Midbrain (tissue), 1 donor: ENCODE results near the gene BBS1.
A peak's percentile ranks its signal among the peaks of the same experiment; 100 is the strongest.

Experiments
- DNase-seq: peaks from one replicate; lab custom pipeline; 2025; lab: John Stamatoyannopoulos, UW

BBS1 gene

GRCh38 chr11:66549696-66550095 lies 39.3 kb downstream of the BBS1 start:
- no peak for DNase-seq

GRCh38 chr11:66550887-66551286 lies 40.5 kb downstream of the BBS1 start:
- no peak for DNase-seq

GRCh38 chr11:66554602-66555001 lies 44.2 kb downstream of the BBS1 start:
- no peak for DNase-seq

- no peak for DNase-seq
These were observed 45.0 kb downstream of the BBS1 start for GRCh38 chr11:66555416-66555815.

- no peak for DNase-seq
These were observed 45.7 kb downstream of the BBS1 start for GRCh38 chr11:66556086-66556485.

- no peak for DNase-seq
These were observed 47.4 kb downstream of the BBS1 start for GRCh38 chr11:66557733-66558326.

- no peak for DNase-seq
These were observed 48.9 kb downstream of the BBS1 start for GRCh38 chr11:66559142-66559865.

GRCh38 chr11:66559866-66560676 lies 49.6 kb downstream of the BBS1 start:
- DNase-seq = no peak

- no peak for DNase-seq
These were observed 50.9 kb downstream of the BBS1 start for GRCh38 chr11:66561178-66561974.

GRCh38 chr11:66561975-66562248 lies 51.5 kb downstream of the BBS1 start:
- no peak for DNase-seq

GRCh38 chr11:66562275-66562674 lies 51.8 kb downstream of the BBS1 start:
- DNase-seq = no peak

GRCh38 chr11:66562907-66563583 lies 52.6 kb downstream of the BBS1 start:
- DNase-seq = no peak

GRCh38 chr11:66563832-66564231 lies 53.4 kb downstream of the BBS1 start:
- no peak for DNase-seq

- no peak for DNase-seq
These were observed 54.1 kb downstream of the BBS1 start for GRCh38 chr11:66564538-66564937.

- DNase-seq = no peak
These were observed 54.5 kb downstream of the BBS1 start for GRCh38 chr11:66564984-66565383.

- no peak for DNase-seq
These were observed 55.8 kb downstream of the BBS1 start for GRCh38 chr11:66566221-66566620.

- DNase-seq = no peak
These were observed 57.3 kb downstream of the BBS1 start for GRCh38 chr11:66567787-66568123.

GRCh38 chr11:66568124-66568916 lies 57.9 kb downstream of the BBS1 start, which contains the start of gene CTSF:
CTSF (minus strand) TSS chr11:66568606; CDS start chr11:66568486, 120 bp downstream.
- peak; percentile 96 for DNase-seq

- DNase-seq = no peak
These were observed 58.6 kb downstream of the BBS1 start for GRCh38 chr11:66569076-66569475.

GRCh38 chr11:66570079-66570849 lies 59.8 kb downstream of the BBS1 start:
- no peak for DNase-seq
